NK-92 treated with Interleukin-12 subunit alpha and Interleukin-12 subunit beta, amount 100 ng/mL, for 24 hours (cell line): ENCODE data around the gene EFCC1.
A peak's percentile ranks its signal among the peaks of the same experiment; 100 is the strongest.

ENCODE experiments used
- DNase-seq: peaks from one replicate; lab custom pipeline; 2025; lab: John Stamatoyannopoulos, UW

The EFCC1 gene, protein sequence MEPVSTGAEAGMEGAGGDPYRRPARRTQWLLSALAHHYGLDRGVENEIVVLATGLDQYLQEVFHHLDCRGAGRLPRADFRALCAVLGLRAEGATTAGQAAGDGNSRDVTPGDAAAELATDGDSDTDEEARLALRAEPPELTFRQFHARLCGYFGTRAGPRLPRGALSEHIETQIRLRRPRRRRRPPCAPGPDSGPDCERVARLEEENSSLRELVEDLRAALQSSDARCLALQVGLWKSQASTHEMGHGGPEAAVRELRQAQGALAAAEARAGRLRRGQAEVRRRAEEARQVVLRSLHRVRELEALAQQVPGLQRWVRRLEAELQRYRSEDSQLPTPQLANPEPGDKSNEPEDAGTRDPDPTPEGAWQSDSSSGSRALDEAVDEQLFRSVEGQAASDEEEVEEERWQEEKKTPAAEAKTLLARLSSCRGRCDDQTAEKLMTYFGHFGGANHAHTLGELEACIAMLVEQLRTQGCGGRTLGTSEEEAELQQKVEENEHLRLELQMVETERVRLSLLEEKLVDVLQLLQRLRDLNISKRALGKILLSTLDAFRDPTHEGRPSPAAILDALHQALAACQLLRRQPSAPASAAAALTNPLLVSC

DNA sequence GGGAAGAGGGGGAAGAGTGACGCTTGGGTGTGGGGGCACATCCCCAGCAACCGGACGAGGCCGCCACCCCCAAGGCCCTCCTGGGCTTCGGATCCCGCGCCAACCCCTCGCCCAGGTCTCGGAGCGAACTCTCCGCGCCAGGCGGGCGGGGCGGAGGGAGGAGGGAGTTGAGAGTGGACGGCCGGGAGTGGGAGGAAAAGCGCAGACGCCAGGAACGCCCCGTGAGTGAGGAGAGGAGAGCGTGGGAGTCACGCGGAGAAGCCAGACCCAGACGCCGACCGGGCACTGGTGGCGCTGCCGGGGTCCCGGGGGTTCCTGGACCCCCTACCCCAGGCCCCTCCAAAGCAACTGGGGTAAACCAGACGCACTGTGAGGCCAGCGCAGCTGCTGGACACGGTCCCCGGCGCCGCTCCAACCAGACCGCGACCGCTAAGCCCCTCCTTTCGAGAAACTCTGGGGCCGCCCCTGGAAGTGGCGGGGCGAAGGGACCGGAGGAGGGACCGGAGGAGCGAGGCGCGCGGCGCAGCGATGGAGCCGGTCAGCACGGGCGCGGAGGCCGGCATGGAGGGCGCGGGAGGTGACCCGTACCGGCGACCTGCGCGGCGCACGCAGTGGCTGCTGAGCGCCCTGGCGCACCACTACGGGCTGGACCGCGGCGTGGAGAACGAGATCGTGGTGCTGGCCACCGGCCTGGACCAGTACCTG, at the start of gene EFCC1:
EFCC1 (plus strand) TSS at position 204 of the 705 bp plus-strand sequence; CDS start at position 529, 325 bp downstream.
- no peak for DNase-seq

DNA sequence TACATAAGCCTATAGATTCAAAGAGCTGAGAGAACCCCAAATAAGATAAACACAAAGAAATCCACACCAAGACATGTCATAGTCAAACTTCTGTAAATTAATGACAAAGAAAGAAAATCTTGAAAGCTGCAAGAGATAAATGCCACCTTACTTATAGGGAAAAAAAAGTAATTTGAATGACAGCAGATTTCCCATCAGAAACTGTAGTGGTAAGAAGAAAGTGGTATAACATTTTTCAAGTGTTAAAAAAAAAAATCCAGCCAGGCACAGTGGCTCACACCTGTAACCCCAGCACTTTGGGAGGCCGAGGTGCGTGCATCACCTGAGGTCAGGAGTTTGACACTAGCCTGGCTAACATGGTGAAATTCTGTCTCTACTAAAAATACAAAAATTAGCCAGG, 44.7 kb upstream of the EFCC1 start:
- DNase-seq, result no peak

DNA sequence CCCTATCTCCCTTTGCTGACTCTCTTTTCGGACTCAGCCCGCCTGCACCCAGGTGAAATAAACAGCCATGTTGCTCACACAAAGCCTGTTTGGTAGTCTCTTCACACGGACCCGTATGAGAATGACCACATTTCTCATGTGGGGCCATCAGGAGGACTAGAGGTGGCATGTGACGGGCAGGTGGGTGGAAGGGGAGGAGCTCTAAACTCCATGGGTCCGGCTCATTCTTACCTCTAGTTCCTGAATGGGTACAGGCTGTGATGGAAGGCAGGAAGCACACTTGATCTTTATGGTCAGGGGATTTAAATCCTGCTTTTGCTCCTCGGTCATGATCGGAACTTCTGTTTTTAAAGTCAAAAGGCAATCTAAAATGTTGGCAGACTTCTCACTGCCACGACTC, 35.8 kb upstream of the EFCC1 start:
- DNase-seq, result no peak

DNA sequence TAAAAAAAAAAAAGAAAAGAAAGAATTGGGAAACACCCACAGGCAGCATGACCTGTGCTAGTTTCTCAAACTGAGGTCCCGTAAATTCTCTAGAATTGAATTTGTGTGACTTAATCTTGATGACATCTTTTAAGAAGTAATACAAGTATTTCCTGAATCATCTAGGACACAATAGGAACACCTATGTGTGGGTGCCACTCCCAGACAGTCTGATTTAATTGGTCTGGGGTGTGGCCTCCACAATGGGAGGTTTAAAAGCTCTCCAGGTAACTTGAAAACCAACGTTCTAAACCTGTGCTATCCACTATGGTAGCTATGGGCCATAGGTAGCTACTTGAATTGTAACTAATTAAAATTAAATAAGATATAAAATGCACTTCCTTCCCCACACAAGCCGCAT, 35.3 kb upstream of the EFCC1 start:
- DNase-seq, result no peak

DNA sequence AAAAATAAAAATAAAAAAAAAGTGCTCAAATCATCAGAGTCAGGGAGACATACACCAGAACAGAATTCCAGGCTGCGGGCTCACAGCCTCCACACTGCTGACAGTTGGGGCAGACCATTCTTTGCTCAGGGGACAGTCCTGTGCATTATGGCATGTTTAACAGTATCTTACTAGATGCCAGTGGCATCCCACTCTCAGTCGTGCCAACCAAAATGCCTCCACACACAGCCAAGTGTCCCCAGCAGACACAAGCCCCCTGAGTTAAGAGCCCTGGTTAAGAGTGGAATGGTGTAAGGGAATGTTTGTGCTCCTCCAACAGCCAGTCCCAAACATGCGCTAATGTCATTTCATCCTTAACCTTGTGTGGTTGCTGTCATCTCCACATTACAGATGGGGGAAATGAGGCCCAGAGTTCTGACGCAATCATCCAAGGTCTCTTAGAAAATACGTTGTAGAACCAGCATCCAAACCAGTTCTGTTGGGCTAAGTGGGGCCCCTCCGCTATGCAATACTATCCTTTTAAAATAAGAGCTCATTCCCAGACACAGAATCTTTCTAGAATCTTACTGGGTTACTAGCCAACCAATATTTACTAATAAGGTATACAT, 33.3 kb upstream of the EFCC1 start:
- no peak for DNase-seq

DNA sequence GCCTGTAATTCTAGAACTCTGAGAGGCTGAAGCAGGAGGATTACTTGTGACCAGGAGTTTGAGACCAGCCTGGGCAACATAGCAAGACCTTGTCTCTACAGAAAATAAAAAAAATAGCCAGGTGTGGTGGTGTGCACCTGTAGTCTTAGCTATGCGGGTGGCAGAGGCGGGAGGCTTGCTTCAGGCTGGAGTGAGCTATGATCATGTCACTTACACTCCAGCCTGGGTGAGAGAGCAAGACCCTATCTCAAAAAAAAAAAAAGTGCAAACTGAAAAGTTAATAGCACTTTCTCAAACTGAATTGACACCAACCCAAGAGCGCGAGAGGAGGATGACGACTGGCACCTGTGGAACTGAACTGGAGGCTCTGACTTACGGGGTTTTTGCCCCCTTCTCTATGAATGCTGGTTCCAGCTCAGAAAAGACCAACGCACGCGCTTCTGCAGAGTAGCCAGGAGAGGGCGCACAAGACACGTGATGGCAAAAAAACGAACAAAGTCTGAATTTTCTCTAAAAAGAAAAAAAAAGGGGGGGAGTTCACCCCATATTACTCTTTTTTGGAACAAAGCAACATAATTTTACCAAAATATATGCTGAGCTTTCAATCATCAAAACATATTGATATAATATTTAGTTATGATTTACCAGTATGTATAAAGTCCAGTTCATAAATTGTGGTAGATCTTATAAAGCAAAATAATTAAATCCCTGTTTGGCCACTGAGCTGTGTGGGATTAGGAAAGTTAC, 30.9 kb upstream of the EFCC1 start:
- peak; percentile 24 for DNase-seq

DNA sequence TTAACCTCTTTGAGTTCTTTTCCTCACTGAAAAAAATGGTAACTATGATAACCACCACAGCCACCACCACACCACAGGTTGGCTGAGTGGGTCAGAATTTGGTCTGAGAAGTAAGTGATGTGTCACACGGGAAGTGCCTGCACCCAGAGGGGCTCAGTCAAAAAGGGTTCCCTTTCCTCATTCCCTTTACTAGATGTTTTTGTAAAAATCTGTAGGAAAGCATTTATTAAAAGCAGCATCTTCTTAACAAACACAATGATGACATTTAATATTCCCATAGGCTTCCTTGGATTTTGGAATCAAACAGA, 30.4 kb upstream of the EFCC1 start:
- DNase-seq, result peak; percentile 27

DNA sequence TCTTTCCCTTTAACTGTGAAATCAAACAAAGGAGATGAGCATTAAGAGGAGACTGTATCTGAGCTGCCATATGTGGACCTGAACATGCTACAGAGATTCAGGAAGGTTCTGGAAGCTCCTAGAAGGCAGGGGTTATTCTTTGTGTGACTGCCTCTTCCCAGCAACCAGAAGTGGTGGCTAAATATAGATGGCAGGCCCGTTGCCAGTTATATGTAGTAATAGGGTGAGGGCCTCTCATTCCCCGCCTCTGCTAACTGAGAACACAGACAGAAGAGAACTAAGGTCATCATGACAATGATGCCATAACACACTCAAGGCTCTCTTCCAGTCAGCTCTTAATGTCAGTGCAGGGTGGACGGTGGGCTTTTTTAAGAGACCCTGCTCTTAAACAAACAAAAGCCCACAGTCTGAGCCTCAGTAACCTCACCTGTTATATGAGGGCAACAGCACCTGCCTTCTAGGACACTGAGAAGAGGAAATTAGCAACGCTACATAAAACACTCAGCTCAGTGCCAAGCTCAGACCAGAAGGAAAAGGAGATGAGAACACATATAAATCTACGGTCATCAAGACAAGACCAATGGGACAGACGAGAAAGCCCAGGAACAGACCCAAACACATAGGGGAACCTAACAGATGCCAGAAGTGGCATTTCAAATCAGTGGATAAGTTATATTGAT, 29.5 kb upstream of the EFCC1 start:
- no peak for DNase-seq

DNA sequence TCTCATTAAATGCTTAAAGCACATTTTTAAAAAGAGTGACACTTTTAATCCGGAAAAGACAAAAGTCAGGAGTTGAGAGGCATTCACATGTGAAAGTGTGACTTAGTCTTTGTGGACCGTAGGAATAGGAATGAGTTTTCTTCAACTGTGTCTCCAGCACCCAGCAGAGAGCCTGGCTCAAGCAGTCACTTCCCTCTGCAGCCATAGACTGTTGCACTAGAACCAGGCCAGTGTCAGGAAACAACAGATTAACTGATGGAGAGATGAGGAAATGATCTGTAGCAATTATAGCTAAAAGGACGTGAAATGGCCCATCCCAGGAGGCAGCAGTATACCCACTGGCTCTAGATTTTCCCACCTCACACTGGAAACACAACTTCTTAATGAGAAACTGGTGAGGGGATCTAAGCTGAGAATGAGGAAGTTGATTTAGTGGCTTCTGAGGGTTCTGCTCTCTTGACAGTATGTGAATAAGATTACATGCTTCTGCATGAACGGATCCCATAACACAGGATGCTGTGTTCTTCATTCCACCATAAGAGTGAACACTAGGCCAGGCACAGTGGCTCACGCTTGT, 27.0 kb upstream of the EFCC1 start:
- DNase-seq, result no peak

DNA sequence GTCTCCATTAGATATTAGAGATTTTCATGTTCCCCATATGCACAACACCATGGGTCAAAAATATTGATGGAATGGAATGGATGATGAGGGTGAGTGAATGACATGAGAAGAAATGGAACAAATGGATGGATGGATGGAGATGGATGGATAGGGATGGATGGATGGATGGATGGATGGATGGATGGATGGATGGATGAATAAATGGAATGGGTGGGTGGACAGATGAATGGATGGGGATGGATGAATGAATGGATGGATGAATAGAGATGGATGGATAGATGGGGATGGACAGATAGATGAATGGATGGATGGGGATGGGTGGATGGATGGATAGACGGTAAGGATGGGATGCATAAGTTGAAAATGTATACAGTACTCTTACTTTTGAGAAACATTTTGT, 25.8 kb upstream of the EFCC1 start:
- no peak for DNase-seq

DNA sequence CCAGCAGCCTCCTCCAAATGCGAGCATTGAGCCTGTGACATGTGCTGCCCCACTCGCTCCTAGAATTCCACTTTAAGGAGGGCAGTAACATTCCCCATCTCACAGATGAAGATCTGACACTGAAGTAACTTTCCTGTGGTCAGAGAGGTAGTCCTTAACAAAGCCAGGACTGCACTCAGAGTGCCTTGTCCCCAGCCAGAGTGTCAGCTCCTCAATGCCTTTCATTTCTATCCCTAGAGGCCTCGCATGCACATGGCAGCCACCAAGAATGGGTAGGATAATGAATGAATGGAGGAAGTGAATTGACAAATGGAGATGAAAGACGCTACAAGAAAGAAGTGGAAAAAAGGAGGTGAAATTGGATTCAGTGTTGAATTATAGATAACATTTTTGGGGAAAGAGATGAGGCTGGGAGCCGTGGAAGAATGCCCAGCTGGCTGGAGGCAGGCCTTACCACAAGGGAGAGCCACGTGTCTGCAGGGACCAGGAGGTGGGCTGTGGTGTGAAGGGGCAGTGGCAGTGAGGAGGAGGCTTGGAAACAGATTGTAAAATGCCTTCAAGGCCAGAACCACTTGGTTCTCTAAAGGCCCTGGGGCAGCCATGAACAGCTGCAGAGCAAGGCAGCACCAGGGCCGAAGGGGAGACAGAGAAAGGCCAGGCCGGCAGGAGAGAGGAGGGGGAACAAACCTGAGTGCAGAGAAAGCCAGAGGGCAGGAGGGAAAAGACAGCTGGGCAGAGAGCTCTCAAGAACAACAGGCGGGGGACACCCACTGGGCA, 17.6 kb upstream of the EFCC1 start:
- DNase-seq, result no peak

DNA sequence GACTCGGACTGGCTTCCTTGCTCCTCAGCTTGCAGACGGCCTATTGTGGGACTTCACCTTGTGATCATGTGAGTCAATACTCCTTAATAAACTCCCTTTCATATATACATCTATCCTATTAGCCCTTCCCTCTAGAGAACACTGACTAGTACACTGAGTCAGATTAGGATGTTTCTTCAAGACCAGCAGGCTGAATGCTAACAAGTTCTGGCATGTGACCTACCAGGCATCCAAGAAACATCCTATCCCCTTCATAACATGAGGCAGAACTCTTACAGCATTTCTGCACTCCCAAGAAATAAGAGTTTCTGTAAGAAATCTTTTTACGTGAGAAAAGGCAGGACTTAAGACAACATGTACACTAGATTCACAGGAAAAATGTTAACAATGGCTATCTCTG, 16.5 kb upstream of the EFCC1 start:
- DNase-seq, result no peak

DNA sequence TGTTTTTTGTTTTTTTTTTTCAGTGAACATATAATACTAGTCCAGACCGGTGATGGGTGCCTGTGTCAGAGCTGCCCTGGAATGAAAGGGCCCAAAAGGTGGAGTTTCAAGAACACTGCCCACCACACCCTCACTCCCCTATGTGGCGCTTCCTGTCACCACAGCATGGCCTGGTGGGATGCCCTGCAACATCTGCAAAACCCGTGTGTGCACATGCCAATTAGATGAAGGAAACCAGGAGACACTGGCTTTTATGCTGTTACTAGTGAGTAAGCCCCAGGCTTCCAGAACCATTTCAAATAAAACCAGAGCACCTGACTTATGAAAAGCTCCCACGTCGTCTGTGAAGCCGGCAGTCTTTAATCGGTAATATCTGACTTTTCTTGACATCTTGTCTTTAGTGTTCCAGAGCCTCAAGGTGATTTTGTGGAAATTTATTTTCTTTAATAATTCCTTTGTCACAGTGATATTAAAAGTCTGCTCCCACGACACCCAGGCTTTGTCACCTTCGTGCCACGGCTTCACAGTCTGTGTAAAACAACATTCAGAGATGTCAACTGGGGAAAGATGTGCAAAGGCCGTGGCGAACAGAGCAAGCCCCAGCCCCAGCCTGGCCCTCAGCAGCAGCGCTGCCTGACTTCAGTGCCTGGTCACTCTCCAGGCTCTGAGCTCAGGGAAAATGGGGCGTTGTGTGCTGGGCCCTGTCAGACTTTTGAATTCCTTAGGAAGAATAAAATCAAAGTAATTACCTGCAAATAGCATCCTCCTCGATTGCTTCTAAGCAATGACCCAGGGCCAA, 13.6 kb upstream of the EFCC1 start:
- no peak for DNase-seq

DNA sequence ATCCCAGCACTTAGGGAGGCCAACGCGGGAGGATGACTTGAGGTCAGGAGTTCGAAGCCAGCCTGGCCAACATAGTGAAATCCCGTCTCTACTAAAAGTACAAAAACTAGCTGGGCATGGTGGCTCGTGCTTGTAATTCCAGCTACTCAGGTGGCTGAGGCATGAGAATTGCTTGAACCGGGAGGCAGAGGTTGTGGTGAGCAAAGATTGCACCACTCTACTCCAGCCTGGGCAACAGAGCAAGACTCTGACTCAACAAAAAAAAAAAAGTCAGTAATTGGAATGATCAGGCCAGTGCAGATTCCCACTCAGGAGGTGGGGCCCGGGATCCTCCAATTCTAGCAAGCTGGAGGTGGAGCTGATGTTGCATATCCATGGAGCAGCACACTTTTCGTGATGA, 12.8 kb upstream of the EFCC1 start:
- no peak for DNase-seq

DNA sequence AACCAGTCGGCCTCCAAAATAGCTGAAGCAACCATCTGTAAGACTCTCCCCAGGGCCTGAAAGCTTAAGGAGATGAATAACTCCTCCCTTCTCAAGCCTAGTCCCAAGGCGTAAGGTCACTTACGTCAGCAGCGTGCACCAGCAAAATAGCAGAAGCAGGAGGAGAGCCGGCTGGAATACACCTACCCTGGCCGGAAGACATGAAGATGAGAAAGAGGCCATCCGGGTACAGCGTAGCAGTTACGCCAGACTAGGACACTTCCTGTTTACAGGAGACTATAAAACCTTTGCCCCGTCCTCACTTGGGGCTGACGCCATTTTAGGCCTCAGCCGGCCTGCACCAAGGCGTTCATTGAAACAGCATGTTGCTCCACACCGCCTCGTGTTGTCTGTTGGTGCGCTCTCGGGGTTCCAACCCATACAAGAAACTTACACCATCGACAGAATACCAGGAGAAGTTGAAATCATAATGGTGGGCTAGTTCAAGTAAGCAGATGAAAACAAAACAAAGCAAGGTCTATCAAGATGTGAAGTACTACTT, 9.7 kb upstream of the EFCC1 start:
- no peak for DNase-seq

DNA sequence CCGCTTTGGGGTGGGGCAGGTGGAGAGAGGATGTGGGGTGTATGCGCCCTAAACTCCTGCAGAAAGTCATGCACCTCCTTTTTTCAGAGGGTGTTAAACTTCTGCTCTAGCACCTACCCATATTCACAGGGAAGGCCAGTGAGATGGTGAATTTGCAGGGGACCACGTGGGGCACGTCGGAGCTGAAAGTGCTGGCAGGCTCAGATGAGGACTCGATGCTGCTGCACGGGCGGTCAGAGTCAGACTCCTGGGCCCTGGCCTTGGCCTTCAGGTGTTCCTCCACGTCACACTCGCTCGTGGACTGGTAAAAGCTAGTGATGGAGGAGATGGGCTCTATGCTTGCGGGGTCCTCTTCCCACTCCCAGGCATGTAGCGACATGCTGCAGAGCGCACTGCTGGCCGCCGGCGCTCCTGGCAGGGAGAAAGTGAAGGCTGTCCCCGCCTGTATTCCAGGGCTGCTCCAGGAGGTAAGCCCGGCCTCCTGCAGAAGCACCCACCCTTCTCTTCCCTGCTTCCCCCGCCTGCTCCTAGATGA, 8.1 kb upstream of the EFCC1 start:
- no peak for DNase-seq

DNA sequence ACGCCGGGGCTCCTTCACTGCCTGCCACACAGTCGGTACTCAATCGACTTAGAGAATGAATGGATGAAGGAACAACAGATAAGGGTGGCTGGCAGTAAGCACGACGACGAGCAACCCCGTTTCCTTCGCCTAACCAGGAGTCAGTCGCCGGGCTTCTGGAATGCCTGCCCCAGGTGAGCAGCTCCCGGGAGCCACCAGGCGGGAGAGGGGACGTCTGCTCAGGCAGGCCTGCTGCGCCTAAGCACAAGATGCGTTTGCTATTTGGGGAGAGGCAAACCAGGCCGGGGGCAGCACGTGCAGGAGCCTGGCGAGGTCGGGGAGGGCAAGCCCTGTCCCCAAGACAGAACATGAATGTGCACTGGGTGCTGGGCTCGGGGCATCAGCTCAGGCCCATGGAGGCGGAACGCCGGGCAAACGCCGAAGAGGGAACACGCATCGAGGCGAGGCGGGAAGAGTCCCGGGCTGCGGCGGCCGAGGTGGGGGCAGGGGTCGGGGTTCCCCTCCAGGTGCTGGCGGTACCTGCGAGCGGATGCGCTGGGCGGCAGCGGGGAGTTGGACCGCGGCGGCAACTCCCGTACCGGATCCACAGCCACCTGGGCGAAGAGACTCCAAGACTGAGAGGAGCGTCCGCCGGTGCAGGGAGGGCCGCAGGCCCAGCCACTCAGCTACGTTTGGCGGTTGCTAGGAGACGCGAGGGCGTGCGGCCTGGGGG, 7.5 kb upstream of the EFCC1 start, which contains the start of gene CFAP92:
CFAP92 (minus strand) TSS at position 616 of the 712 bp plus-strand sequence. CDS start 772 bp downstream, outside the sequence.
- no peak for DNase-seq

DNA sequence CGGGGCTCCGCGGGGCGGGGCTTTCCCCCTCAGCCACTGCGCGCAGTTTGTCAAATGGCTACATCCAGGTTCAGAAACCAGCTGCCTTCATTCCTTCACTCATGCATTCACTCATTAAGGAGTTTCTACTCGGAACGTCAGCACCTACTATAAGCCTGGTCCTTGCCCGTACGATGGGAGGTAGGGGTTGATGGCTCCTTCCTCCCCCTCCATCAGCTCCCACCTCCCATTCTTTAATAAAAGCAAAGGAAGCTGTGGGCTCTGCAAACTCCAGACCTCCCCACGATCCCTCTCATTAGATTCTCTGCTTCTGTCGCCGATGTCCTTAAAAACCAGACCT, 7.0 kb upstream of the EFCC1 start:
- no peak for DNase-seq
